ENCODE results near the gene EPAS1. TPM values are rescaled to one million over a fixed set of nuclear protein-coding genes. Genes with fewer than 3 reads are reported as not detected.
A peak's percentile ranks its signal among the peaks of the same experiment; 100 is the strongest.

Gene EPAS1
- total RNA-seq, 1 donor from 2014 or later, result 4.4 TPM

DNA sequence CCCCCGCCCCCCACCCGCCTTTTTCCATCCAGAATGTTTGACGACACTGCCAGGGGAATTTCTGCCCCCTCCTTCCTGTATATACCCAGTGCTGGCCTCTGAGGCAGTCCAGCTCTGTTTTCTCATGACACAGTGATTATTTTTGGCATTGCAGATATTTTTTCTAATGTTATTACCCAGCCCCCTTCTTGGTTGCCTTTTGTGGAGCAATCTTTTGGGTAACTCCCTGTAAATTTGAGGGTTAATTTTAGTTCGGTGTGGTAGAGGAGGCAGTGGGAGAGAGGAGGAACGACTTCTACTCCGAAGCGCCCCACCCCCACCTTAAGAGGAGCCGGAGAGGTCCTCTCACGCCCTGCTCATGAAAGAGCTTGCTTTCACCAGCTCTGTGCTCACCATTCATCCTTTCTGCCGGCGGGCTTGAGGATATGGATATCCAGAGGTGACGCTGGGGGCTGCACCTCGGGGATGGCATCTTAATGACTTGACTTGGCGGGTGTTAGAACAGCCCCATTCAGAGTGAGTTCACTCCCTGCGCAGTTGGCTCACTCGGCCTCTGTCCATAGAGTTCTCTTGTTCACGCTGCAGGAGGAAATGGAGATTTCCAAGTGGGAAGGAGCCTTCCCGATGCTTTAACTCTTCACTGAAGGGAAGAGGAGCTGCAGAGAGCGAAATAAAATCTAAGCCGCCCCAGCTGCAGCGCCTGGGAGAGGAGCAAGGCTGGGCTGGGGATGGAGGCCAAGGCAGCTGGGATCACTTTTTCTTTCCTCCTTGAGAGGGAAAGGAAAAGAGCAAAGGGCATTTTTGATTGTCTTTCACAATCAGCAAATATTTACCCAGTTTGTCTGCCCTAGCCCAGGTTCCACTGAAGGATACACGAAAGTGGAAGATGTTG is 38.4 kb downstream of the EPAS1 start:
- Mint-ChIP-seq H3K9me3 (no peaks in the 10 kb centered on the region), H3K27ac (peak overlapping the region; percentile 91), H3K4me3 (peak overlapping the region; percentile 56), H3K36me3 (no peaks in the 10 kb centered on the region), H3K27me3 (ENCODE audit: low read depth) (no peaks in the 10 kb centered on the region), H3K4me1 (peaks cover 59% of the 10 kb centered on the region)
- no peak for DNase-seq (ENCODE audit: low spot score in 2 of 2, unreplicated experiment in 2 of 2)
- TF ChIP-seq, protein P1, sequence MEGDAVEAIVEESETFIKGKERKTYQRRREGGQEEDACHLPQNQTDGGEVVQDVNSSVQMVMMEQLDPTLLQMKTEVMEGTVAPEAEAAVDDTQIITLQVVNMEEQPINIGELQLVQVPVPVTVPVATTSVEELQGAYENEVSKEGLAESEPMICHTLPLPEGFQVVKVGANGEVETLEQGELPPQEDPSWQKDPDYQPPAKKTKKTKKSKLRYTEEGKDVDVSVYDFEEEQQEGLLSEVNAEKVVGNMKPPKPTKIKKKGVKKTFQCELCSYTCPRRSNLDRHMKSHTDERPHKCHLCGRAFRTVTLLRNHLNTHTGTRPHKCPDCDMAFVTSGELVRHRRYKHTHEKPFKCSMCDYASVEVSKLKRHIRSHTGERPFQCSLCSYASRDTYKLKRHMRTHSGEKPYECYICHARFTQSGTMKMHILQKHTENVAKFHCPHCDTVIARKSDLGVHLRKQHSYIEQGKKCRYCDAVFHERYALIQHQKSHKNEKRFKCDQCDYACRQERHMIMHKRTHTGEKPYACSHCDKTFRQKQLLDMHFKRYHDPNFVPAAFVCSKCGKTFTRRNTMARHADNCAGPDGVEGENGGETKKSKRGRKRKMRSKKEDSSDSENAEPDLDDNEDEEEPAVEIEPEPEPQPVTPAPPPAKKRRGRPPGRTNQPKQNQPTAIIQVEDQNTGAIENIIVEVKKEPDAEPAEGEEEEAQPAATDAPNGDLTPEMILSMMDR (IDR thresholded peaks at IDR 0.05; ENCODE audit: unreplicated experiment), result no peak

DNA sequence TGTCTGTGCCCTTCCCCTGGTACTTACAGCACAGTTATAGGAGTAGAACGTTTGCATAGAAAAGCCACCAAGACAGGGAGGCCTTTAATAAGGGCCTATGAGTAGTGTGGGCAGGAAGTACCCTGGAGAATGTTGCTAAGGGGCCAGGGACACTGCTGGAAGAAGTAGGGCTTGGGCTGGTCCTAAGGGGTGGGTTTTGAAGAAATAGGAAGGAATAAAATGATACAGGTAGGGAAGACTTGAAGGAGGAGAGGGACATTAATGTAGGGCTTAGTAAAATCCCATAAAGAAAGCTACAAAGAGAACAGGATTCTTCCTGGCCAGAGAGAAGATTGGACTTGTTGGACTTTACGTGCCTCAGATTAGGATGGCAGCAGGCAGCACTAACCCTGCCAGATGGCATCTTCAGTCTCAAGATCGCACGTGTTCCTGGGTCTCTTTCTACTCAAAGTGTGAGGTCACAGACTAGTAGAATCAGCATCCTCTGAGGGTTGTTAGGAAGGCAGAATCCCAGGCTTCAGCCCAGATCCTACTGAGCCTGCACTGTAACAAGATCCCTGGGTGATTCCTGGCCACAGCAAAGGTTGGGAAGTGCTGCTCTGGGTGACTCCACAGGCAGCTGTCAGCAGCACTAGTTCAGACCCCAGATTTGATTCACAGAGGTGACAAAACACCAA is 39.2 kb downstream of the EPAS1 start:
- Mint-ChIP-seq H3K4me1 (peaks cover 51% of the 10 kb centered on the region), H3K9me3 (no peaks in the 10 kb centered on the region), H3K4me3 (no peak overlapping the region), H3K27ac (peak overlapping the region; percentile 91), H3K36me3 (no peaks in the 10 kb centered on the region), H3K27me3 (ENCODE audit: low read depth) (no peaks in the 10 kb centered on the region)
- TF ChIP-seq, protein P1 (IDR thresholded peaks at IDR 0.05; ENCODE audit: unreplicated experiment), result no peak
- no peak for DNase-seq (ENCODE audit: low spot score in 2 of 2, unreplicated experiment in 2 of 2)

DNA sequence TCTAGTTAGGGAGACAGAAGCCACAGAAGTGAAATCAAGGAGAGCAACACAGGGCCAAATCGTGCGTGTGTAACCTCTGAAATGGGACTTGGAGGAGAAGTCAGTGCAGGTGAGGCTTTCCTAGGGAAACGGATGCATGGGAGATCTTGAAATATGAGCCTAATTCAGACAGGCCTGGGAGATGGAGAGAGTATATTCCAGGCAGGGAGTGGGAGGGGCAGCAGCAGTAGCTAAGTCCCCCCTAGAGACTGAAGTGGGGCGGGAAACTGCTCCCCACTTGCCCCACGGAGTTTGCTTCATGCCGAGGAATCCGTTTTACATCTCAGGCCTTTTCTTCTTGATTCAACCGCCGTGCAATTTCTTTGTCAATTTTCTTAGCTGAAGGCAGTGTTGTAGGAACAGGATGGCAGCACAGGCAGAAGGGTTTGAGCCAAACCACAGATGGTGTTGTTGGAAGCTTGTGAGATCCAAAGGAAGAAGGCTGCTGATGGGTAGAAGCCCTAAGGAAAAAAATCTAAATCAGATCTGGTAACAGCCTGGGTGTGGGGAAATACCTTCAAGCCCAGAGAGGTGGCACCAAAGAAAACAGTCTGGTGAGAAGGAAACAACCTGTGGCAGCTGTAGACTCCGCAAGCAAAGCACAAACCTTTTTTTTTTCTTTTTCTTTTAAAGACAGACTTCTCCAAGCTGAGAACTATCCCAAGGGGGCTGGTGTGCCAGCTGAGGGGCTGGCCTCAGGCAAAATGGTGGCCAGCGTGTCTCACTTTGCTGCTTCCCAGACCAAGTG is 40.2 kb downstream of the EPAS1 start:
- Mint-ChIP-seq H3K4me3 (no peak overlapping the region), H3K9me3 (no peaks in the 10 kb centered on the region), H3K36me3 (no peaks in the 10 kb centered on the region), H3K4me1 (peaks cover 41% of the 10 kb centered on the region), H3K27ac (no peak overlapping the region), H3K27me3 (ENCODE audit: low read depth) (no peaks in the 10 kb centered on the region)
- TF ChIP-seq, protein P1 (IDR thresholded peaks at IDR 0.05; ENCODE audit: unreplicated experiment), result no peak
- no peak for DNase-seq (ENCODE audit: low spot score in 2 of 2, unreplicated experiment in 2 of 2)

DNA sequence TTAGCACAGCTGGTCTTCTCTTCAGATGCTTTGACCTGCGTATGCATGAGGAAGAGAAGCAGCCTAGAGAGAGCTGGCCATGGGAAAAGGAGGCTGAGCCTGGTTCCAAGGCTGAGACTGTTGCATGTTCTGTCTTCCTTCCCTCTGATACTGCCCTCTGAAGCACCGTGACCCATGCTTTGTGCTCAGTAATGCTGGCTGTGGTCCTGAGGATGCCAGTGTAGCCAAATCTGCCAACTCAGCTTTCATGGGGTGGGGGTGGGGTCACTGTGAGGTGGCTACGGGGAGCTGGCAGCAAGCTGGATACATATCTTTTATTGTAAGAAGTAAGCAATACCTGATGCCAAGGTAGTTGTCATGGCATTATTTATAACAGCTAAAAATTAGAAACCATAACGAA is 41.5 kb downstream of the EPAS1 start:
- Mint-ChIP-seq H3K27me3 (ENCODE audit: low read depth) (no peaks in the 10 kb centered on the region), H3K9me3 (no peaks in the 10 kb centered on the region), H3K27ac (no peak overlapping the region), H3K36me3 (no peaks in the 10 kb centered on the region), H3K4me3 (no peak overlapping the region), H3K4me1 (peaks cover 33% of the 10 kb centered on the region)
- TF ChIP-seq, protein P1 (IDR thresholded peaks at IDR 0.05; ENCODE audit: unreplicated experiment), result no peak
- DNase-seq (ENCODE audit: low spot score in 2 of 2, unreplicated experiment in 2 of 2), result no peak

DNA sequence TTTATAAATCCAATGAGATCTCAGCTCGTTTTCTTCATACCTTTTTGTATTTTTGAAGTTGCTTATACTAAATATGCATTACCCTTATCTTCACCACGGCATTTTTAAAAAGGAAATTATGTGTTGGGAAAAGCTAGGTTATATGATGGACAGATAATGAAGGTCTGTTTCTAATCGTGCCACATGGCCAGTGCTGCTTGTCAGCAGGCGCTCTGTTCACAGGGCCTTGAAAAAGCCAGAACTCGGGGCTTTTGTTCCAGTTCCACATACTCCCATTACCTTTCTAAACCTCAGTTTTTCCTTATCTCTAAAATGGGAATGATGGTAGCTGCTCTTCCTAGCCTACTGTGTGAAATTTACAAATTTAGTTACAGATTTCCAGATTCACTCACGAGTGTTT is 42.0 kb downstream of the EPAS1 start:
- TF ChIP-seq, protein P1 (IDR thresholded peaks at IDR 0.05; ENCODE audit: unreplicated experiment), result no peak
- no peak for DNase-seq (ENCODE audit: low spot score in 2 of 2, unreplicated experiment in 2 of 2)
- H3K27ac Mint-ChIP-seq, result no peak overlapping the region
- H3K36me3 Mint-ChIP-seq, result no peaks in the 10 kb centered on the region
- no peaks in the 10 kb centered on the region for H3K9me3 Mint-ChIP-seq
- no peak overlapping the region for H3K4me3 Mint-ChIP-seq
- no peaks in the 10 kb centered on the region for H3K27me3 Mint-ChIP-seq (ENCODE audit: low read depth)
- H3K4me1 Mint-ChIP-seq, result peaks cover 31% of the 10 kb centered on the region

All from mesothelial cell of epicardium (in vitro differentiated cells).